ENCODE results near the gene ZNF778. TPM values are rescaled to one million over a fixed set of nuclear protein-coding genes. Genes with fewer than 3 reads are reported as not detected.

Gene ZNF778
- total RNA-seq, 1 experiment from 2014 or later, result 16.4 TPM

GRCh38 chr16:89202422-89203215 is 14.9 kb upstream of the ZNF778 start:
- H2BK20ac ChIP-seq (ENCODE audit: low read depth, low read length, poor library complexity, severe bottlenecking), result no peak overlapping the region
- H3K27me3 ChIP-seq (ENCODE audit: insufficient read depth, low read length), result peaks cover 7% of the 10 kb centered on the region; the same call in 1 of the 2 replicates
- no CpG with 5 or more reads among the region's 49 CpGs for WGBS (ENCODE audit: extremely low coverage, insufficient read length, low lambda C conversion rate)
- peak overlapping the region; percentile 60 for H3K4me2 ChIP-seq (ENCODE audit: insufficient read depth, insufficient read length, low read length)
- Mint-ChIP-seq H3K4me3 (peak overlapping the region; percentile 62 to 78), H3K36me3 (ENCODE audit: insufficient read depth in 1 of 3, low read depth in 3 of 3) (no peaks in the 10 kb centered on the region; a peak in 1 of 7 replicates), H3K4me1 (peaks cover 6 to 11% of the 10 kb centered on the region in 2 experiments; a peak in 2 of 4 replicates), H3K27me3 (ENCODE audit: low read depth) (peaks cover 58% of the 10 kb centered on the region), H3K27ac (no peak overlapping the region), H3K9me3 (peaks cover 5 to 6% of the 10 kb centered on the region in 2 experiments; a peak in 2 of 5 replicates)
- peak; percentile 32 for DNase-seq
- no peak overlapping the region for H3K56ac ChIP-seq (ENCODE audit: insufficient read length, low read depth, low read length)
- H3K23me2 ChIP-seq (ENCODE audit: insufficient read length, low read depth, low read length, poor library complexity, severe bottlenecking), result peaks cover 8% of the 10 kb centered on the region
- H4K5ac ChIP-seq (ENCODE audit: insufficient read length, low read depth, low read length), result no peak overlapping the region
- no peak overlapping the region for H2BK15ac ChIP-seq (ENCODE audit: low read depth, low read length)
- no peaks in the 10 kb centered on the region for H3K9me3 ChIP-seq (ENCODE audit: control insufficient read depth, low read depth, low read length)
- H3K79me2 ChIP-seq (ENCODE audit: insufficient read depth, low read length), result no peaks in the 10 kb centered on the region
- no peaks in the 10 kb centered on the region for H4K20me1 ChIP-seq (ENCODE audit: control insufficient read depth, insufficient read depth, insufficient read length)
- H4K91ac ChIP-seq (ENCODE audit: insufficient read length, low read depth, low read length), result no peak overlapping the region
- no peak overlapping the region for H2BK5ac ChIP-seq (ENCODE audit: insufficient read length, low read length)
- no peak for TF ChIP-seq CTCF (conservative IDR thresholded peaks at IDR 0.05)
- no peak overlapping the region for H3T11ph ChIP-seq (ENCODE audit: low read length)
- H3K27ac ChIP-seq (ENCODE audit: insufficient read length, low read depth, low read length), result no peak overlapping the region
- no peak overlapping the region for H3K14ac ChIP-seq (ENCODE audit: insufficient read depth, low read length)
- no peaks in the 10 kb centered on the region for H3K79me1 ChIP-seq (ENCODE audit: insufficient read depth, low read depth, low read length, poor library complexity, severe bottlenecking)
- H3K4me1 ChIP-seq (ENCODE audit: insufficient read depth, low read length), result no peaks in the 10 kb centered on the region
- no peak overlapping the region for H2BK120ac ChIP-seq (ENCODE audit: low read depth, low read length, poor library complexity, severe bottlenecking)
- no peak overlapping the region for H3K18ac ChIP-seq (ENCODE audit: insufficient read length, low read depth, low read length)
- no peak overlapping the region for H4K8ac ChIP-seq (replicated peaks; ENCODE audit: insufficient read length, low read depth, low read length)
- H3K9ac ChIP-seq (ENCODE audit: extremely low read depth, insufficient read length, low read length), result no peak overlapping the region
- H2AK5ac ChIP-seq (ENCODE audit: insufficient read length, low read length), result no peak overlapping the region
- no peak overlapping the region for H3K23ac ChIP-seq (ENCODE audit: insufficient read length, low read depth, low read length)
- no peak overlapping the region for H2BK12ac ChIP-seq (ENCODE audit: insufficient read length, low read depth, low read length)
- no peak overlapping the region for H3K4ac ChIP-seq (ENCODE audit: low read depth, low read length)
- H2AFZ ChIP-seq (ENCODE audit: low read length), result no peak overlapping the region
